ENCODE results near the gene SNX22.
"Not testable (repeated sequence)": the region's sequence is repeated elsewhere in the genome, so short reads cannot be mapped to it uniquely, and the experiment has no call there.

Gene SNX22

GRCh38 chr15:64112073-64112772 is 39.3 kb upstream of the SNX22 start:
- Histone ChIP-seq H3K4me2 (ENCODE audit: low read length) (no peak overlapping the region), H3K79me2 (ENCODE audit: insufficient read depth, low read length) (peaks cover 20% of the 10 kb centered on the region; the same call in 1 of the 2 replicates), H3F3A (ENCODE audit: insufficient read depth, low read length) (no peaks in the 10 kb centered on the region), H3K9me2 (ENCODE audit: low read depth, low read length) (no peaks in the 10 kb centered on the region), H3K4me3 (ENCODE audit: low read depth, low read length, poor library complexity, severe bottlenecking) (no peak overlapping the region), H3K9ac (ENCODE audit: low read length) (no peak overlapping the region), H3K27ac (ENCODE audit: low read depth, low read length, poor library complexity, severe bottlenecking) (no peak overlapping the region), H3K36me3 (ENCODE audit: insufficient read depth, low read length) (peaks cover 53% of the 10 kb centered on the region; the same call in 1 of the 2 replicates), H3K4me1 (ENCODE audit: insufficient read depth, low read length, severe bottlenecking) (peaks cover 10% of the 10 kb centered on the region), H4K20me1 (ENCODE audit: insufficient read depth, low read length) (no peaks in the 10 kb centered on the region), H2AFZ (ENCODE audit: low read length) (no peak overlapping the region), H3K27me3 (ENCODE audit: insufficient read depth, low read length) (no peaks in the 10 kb centered on the region), H3K9me3 (ENCODE audit: low read length) (no peaks in the 10 kb centered on the region)
- TF ChIP-seq EZH2 (IDR thresholded peaks at IDR 0.05; ENCODE audit: borderline replicate concordance, low read length) = no peak
- no peak for TF ChIP-seq CTCF (IDR thresholded peaks at IDR 0.05; ENCODE audit: low read length)

GRCh38 chr15:64112904-64113303 is 38.6 kb upstream of the SNX22 start:
- no peak overlapping the region for H2AFZ ChIP-seq (ENCODE audit: low read length)
- H3K9me2 ChIP-seq (ENCODE audit: low read depth, low read length) = no peaks in the 10 kb centered on the region
- peaks cover 59% of the 10 kb centered on the region; the same call in 1 of the 2 replicates for H3K36me3 ChIP-seq (ENCODE audit: insufficient read depth, low read length)
- H3K4me2 ChIP-seq (ENCODE audit: low read length) = no peak overlapping the region
- H3F3A ChIP-seq (ENCODE audit: insufficient read depth, low read length) = no peaks in the 10 kb centered on the region
- no peak overlapping the region for H3K4me3 ChIP-seq (ENCODE audit: low read depth, low read length, poor library complexity, severe bottlenecking)
- H3K9ac ChIP-seq (ENCODE audit: low read length) = no peak overlapping the region
- peaks cover 10% of the 10 kb centered on the region for H3K4me1 ChIP-seq (ENCODE audit: insufficient read depth, low read length, severe bottlenecking)
- H3K9me3 ChIP-seq (ENCODE audit: low read length) = no peaks in the 10 kb centered on the region
- no peaks in the 10 kb centered on the region for H4K20me1 ChIP-seq (ENCODE audit: insufficient read depth, low read length)
- no peak overlapping the region for H3K27ac ChIP-seq (ENCODE audit: low read depth, low read length, poor library complexity, severe bottlenecking)
- peaks cover 16% of the 10 kb centered on the region; the same call in 1 of the 2 replicates for H3K79me2 ChIP-seq (ENCODE audit: insufficient read depth, low read length)
- H3K27me3 ChIP-seq (ENCODE audit: insufficient read depth, low read length) = no peaks in the 10 kb centered on the region
- TF ChIP-seq EZH2 (IDR thresholded peaks at IDR 0.05; ENCODE audit: borderline replicate concordance, low read length) = no peak

GRCh38 chr15:64117759-64118487 is 33.6 kb upstream of the SNX22 start:
- peaks cover 94% of the 10 kb centered on the region for H3K36me3 ChIP-seq (ENCODE audit: insufficient read depth, low read length)
- no peaks in the 10 kb centered on the region for H3K9me3 ChIP-seq (ENCODE audit: low read length)
- H3K9ac ChIP-seq (ENCODE audit: low read length) = no peak overlapping the region
- no peak overlapping the region for H3K4me2 ChIP-seq (ENCODE audit: low read length)
- H3K27ac ChIP-seq (ENCODE audit: low read depth, low read length, poor library complexity, severe bottlenecking) = no peak overlapping the region
- TF ChIP-seq EZH2 (IDR thresholded peaks at IDR 0.05; ENCODE audit: borderline replicate concordance, low read length) = no peak
- no peak for TF ChIP-seq CTCF (IDR thresholded peaks at IDR 0.05; ENCODE audit: low read length)
- H3K4me3 ChIP-seq (ENCODE audit: low read depth, low read length, poor library complexity, severe bottlenecking) = no peak overlapping the region
- H4K20me1 ChIP-seq (ENCODE audit: insufficient read depth, low read length) = no peaks in the 10 kb centered on the region
- no peaks in the 10 kb centered on the region for H3K79me2 ChIP-seq (ENCODE audit: insufficient read depth, low read length)
- H3K27me3 ChIP-seq (ENCODE audit: insufficient read depth, low read length) = no peaks in the 10 kb centered on the region
- no peaks in the 10 kb centered on the region for H3K4me1 ChIP-seq (ENCODE audit: insufficient read depth, low read length, severe bottlenecking)
- no peak overlapping the region for H2AFZ ChIP-seq (ENCODE audit: low read length)
- H3K9me2 ChIP-seq (ENCODE audit: low read depth, low read length) = no peaks in the 10 kb centered on the region
- H3F3A ChIP-seq (ENCODE audit: insufficient read depth, low read length) = no peaks in the 10 kb centered on the region

GRCh38 chr15:64120322-64120721 is 31.2 kb upstream of the SNX22 start:
- not testable (repeated sequence) for H3K4me1 ChIP-seq (ENCODE audit: insufficient read depth, low read length, severe bottlenecking); H3F3A ChIP-seq (ENCODE audit: insufficient read depth, low read length); H3K9me3 ChIP-seq (ENCODE audit: low read length); H3K27me3 ChIP-seq (ENCODE audit: insufficient read depth, low read length); H2AFZ ChIP-seq (ENCODE audit: low read length); H3K9ac ChIP-seq (ENCODE audit: low read length); H4K20me1 ChIP-seq (ENCODE audit: insufficient read depth, low read length); H3K79me2 ChIP-seq (ENCODE audit: insufficient read depth, low read length); H3K4me2 ChIP-seq (ENCODE audit: low read length); H3K27ac ChIP-seq (ENCODE audit: low read depth, low read length, poor library complexity, severe bottlenecking); H3K4me3 ChIP-seq (ENCODE audit: low read depth, low read length, poor library complexity, severe bottlenecking); H3K9me2 ChIP-seq (ENCODE audit: low read depth, low read length)
- peaks cover 89% of the 10 kb centered on the region for H3K36me3 ChIP-seq (ENCODE audit: insufficient read depth, low read length)
